ENCODE data around the gene RHO.
"Not testable (repeated sequence)": the region's sequence is repeated elsewhere in the genome, so short reads cannot be mapped to it uniquely, and the experiment has no call there.

The RHO gene

GRCh38 chr3:129533406-129533805 lies 5.0 kb downstream of the RHO start:
- H3K36me3 ChIP-seq (ENCODE audit: control insufficient read depth, insufficient read depth, low read length), result no peaks in the 10 kb centered on the region
- peaks cover 43% of the 10 kb centered on the region for H3K4me1 ChIP-seq (ENCODE audit: control insufficient read depth, insufficient read depth, low read length)
- H3K27ac ChIP-seq (ENCODE audit: low read depth, low read length), result no peak overlapping the region
- H3K27me3 ChIP-seq (ENCODE audit: control insufficient read depth, insufficient read depth, low read length), result no peaks in the 10 kb centered on the region
- no peak overlapping the region for H3K9ac ChIP-seq (ENCODE audit: low read length)
- H3K4me3 ChIP-seq (ENCODE audit: low read depth, low read length), result no peak overlapping the region
- H3K9me3 ChIP-seq (ENCODE audit: control insufficient read depth, insufficient read depth, low read depth, low read length), result no peaks in the 10 kb centered on the region; the same call in 1 of the 2 replicates

- no peaks in the 10 kb centered on the region; the same call in 1 of the 2 replicates for H3K9me3 ChIP-seq (ENCODE audit: control insufficient read depth, insufficient read depth, low read depth, low read length)
- peaks cover 47% of the 10 kb centered on the region for H3K4me1 ChIP-seq (ENCODE audit: control insufficient read depth, insufficient read depth, low read length)
- H3K36me3 ChIP-seq (ENCODE audit: control insufficient read depth, insufficient read depth, low read length), result no peaks in the 10 kb centered on the region
- no peak overlapping the region for H3K9ac ChIP-seq (ENCODE audit: low read length)
- no peak overlapping the region for H3K4me3 ChIP-seq (ENCODE audit: low read depth, low read length)
- no peaks in the 10 kb centered on the region for H3K27me3 ChIP-seq (ENCODE audit: control insufficient read depth, insufficient read depth, low read length)
- peak overlapping the region; percentile 0; the same call in 1 of the 2 replicates for H3K27ac ChIP-seq (ENCODE audit: low read depth, low read length)
Measured at GRCh38 chr3:129534428-129535027, 6.1 kb downstream of the RHO start.

- peak overlapping the region; percentile 2 for H3K9ac ChIP-seq (ENCODE audit: low read length)
- H3K27ac ChIP-seq (ENCODE audit: low read depth, low read length), result peak overlapping the region; percentile 0; the same call in 1 of the 2 replicates
- H3K9me3 ChIP-seq (ENCODE audit: control insufficient read depth, insufficient read depth, low read depth, low read length), result no peaks in the 10 kb centered on the region; the same call in 1 of the 2 replicates
- no peak overlapping the region for H3K4me3 ChIP-seq (ENCODE audit: low read depth, low read length)
- peaks cover 45% of the 10 kb centered on the region for H3K4me1 ChIP-seq (ENCODE audit: control insufficient read depth, insufficient read depth, low read length)
- no peaks in the 10 kb centered on the region for H3K36me3 ChIP-seq (ENCODE audit: control insufficient read depth, insufficient read depth, low read length)
- H3K27me3 ChIP-seq (ENCODE audit: control insufficient read depth, insufficient read depth, low read length), result no peaks in the 10 kb centered on the region
Measured at GRCh38 chr3:129535075-129535474, 6.6 kb downstream of the RHO start.

GRCh38 chr3:129536374-129536667 lies 7.9 kb downstream of the RHO start:
- H3K27me3 ChIP-seq (ENCODE audit: control insufficient read depth, insufficient read depth, low read length), result no peaks in the 10 kb centered on the region
- no peaks in the 10 kb centered on the region for H3K36me3 ChIP-seq (ENCODE audit: control insufficient read depth, insufficient read depth, low read length)
- no peak overlapping the region for H3K9ac ChIP-seq (ENCODE audit: low read length)
- no peak overlapping the region for H3K4me3 ChIP-seq (ENCODE audit: low read depth, low read length)
- peaks cover 34% of the 10 kb centered on the region for H3K4me1 ChIP-seq (ENCODE audit: control insufficient read depth, insufficient read depth, low read length)
- H3K27ac ChIP-seq (ENCODE audit: low read depth, low read length), result no peak overlapping the region
- no peaks in the 10 kb centered on the region; the same call in 1 of the 2 replicates for H3K9me3 ChIP-seq (ENCODE audit: control insufficient read depth, insufficient read depth, low read depth, low read length)

- no peaks in the 10 kb centered on the region for H3K27me3 ChIP-seq (ENCODE audit: control insufficient read depth, insufficient read depth, low read length)
- H3K9me3 ChIP-seq (ENCODE audit: control insufficient read depth, insufficient read depth, low read depth, low read length), result no peaks in the 10 kb centered on the region; the same call in 1 of the 2 replicates
- no peak overlapping the region for H3K27ac ChIP-seq (ENCODE audit: low read depth, low read length)
- peaks cover 34% of the 10 kb centered on the region for H3K4me1 ChIP-seq (ENCODE audit: control insufficient read depth, insufficient read depth, low read length)
- no peak overlapping the region for H3K9ac ChIP-seq (ENCODE audit: low read length)
- H3K4me3 ChIP-seq (ENCODE audit: low read depth, low read length), result no peak overlapping the region
- H3K36me3 ChIP-seq (ENCODE audit: control insufficient read depth, insufficient read depth, low read length), result no peaks in the 10 kb centered on the region
Measured at GRCh38 chr3:129536804-129537203, 8.4 kb downstream of the RHO start.

- no peak overlapping the region for H3K27ac ChIP-seq (ENCODE audit: low read depth, low read length)
- no peaks in the 10 kb centered on the region for H3K27me3 ChIP-seq (ENCODE audit: control insufficient read depth, insufficient read depth, low read length)
- H3K4me1 ChIP-seq (ENCODE audit: control insufficient read depth, insufficient read depth, low read length), result peaks cover 41% of the 10 kb centered on the region
- no peaks in the 10 kb centered on the region; the same call in 1 of the 2 replicates for H3K9me3 ChIP-seq (ENCODE audit: control insufficient read depth, insufficient read depth, low read depth, low read length)
- H3K36me3 ChIP-seq (ENCODE audit: control insufficient read depth, insufficient read depth, low read length), result no peaks in the 10 kb centered on the region
- no peak overlapping the region for H3K4me3 ChIP-seq (ENCODE audit: low read depth, low read length)
- no peak overlapping the region for H3K9ac ChIP-seq (ENCODE audit: low read length)
Measured at GRCh38 chr3:129539206-129539605, 10.8 kb downstream of the RHO start.

GRCh38 chr3:129540776-129541516 lies 12.5 kb downstream of the RHO start:
- Histone ChIP-seq H3K4me3 (ENCODE audit: low read depth, low read length) (no peak overlapping the region), H3K27ac (ENCODE audit: low read depth, low read length) (no peak overlapping the region), H3K36me3 (ENCODE audit: control insufficient read depth, insufficient read depth, low read length) (no peaks in the 10 kb centered on the region), H3K4me1 (ENCODE audit: control insufficient read depth, insufficient read depth, low read length) (peaks cover 31% of the 10 kb centered on the region), H3K9ac (ENCODE audit: low read length) (no peak overlapping the region), H3K9me3 (ENCODE audit: control insufficient read depth, insufficient read depth, low read depth, low read length) (no peaks in the 10 kb centered on the region), H3K27me3 (ENCODE audit: control insufficient read depth, insufficient read depth, low read length) (no peaks in the 10 kb centered on the region)

GRCh38 chr3:129542747-129543146 lies 14.3 kb downstream of the RHO start:
- no peak overlapping the region for H3K4me3 ChIP-seq (ENCODE audit: low read depth, low read length)
- no peaks in the 10 kb centered on the region for H3K27me3 ChIP-seq (ENCODE audit: control insufficient read depth, insufficient read depth, low read length)
- no peaks in the 10 kb centered on the region for H3K36me3 ChIP-seq (ENCODE audit: control insufficient read depth, insufficient read depth, low read length)
- no peak overlapping the region for H3K9ac ChIP-seq (ENCODE audit: low read length)
- H3K4me1 ChIP-seq (ENCODE audit: control insufficient read depth, insufficient read depth, low read length), result peaks cover 22% of the 10 kb centered on the region
- no peak overlapping the region for H3K27ac ChIP-seq (ENCODE audit: low read depth, low read length)
- H3K9me3 ChIP-seq (ENCODE audit: control insufficient read depth, insufficient read depth, low read depth, low read length), result no peaks in the 10 kb centered on the region

- Histone ChIP-seq H3K27ac (ENCODE audit: low read depth, low read length) (no peak within 1 kb of the TSS), H3K4me1 (ENCODE audit: control insufficient read depth, insufficient read depth, low read length) (peaks cover 22% of the 10 kb centered on the region), H3K36me3 (ENCODE audit: control insufficient read depth, insufficient read depth, low read length) (no peaks in the 10 kb centered on the region), H3K4me3 (ENCODE audit: low read depth, low read length) (no peak within 1 kb of the TSS), H3K9ac (ENCODE audit: low read length) (no peak within 1 kb of the TSS), H3K27me3 (ENCODE audit: control insufficient read depth, insufficient read depth, low read length) (no peaks in the 10 kb centered on the region), H3K9me3 (ENCODE audit: control insufficient read depth, insufficient read depth, low read depth, low read length) (no peaks in the 10 kb centered on the region)
Measured at GRCh38 chr3:129543156-129543790, 14.8 kb downstream of the RHO start, which contains the start of gene H1-8. H1-8 (plus strand) TSS chr3:129543175; CDS start chr3:129543219, 44 bp downstream.

- Histone ChIP-seq H3K4me3 (ENCODE audit: low read depth, low read length) (no peak overlapping the region), H3K9ac (ENCODE audit: low read length) (no peak overlapping the region), H3K27ac (ENCODE audit: low read depth, low read length) (no peak overlapping the region), H3K27me3 (ENCODE audit: control insufficient read depth, insufficient read depth, low read length) (no peaks in the 10 kb centered on the region), H3K4me1 (ENCODE audit: control insufficient read depth, insufficient read depth, low read length) (peaks cover 21% of the 10 kb centered on the region), H3K9me3 (ENCODE audit: control insufficient read depth, insufficient read depth, low read depth, low read length) (no peaks in the 10 kb centered on the region), H3K36me3 (ENCODE audit: control insufficient read depth, insufficient read depth, low read length) (no peaks in the 10 kb centered on the region)
Measured at GRCh38 chr3:129543999-129544398, 15.6 kb downstream of the RHO start.

- H3K27me3 ChIP-seq (ENCODE audit: control insufficient read depth, insufficient read depth, low read length); H3K4me3 ChIP-seq (ENCODE audit: low read depth, low read length); H3K9me3 ChIP-seq (ENCODE audit: control insufficient read depth, insufficient read depth, low read depth, low read length); H3K9ac ChIP-seq (ENCODE audit: low read length); H3K27ac ChIP-seq (ENCODE audit: low read depth, low read length); H3K36me3 ChIP-seq (ENCODE audit: control insufficient read depth, insufficient read depth, low read length): not testable (repeated sequence)
- H3K4me1 ChIP-seq (ENCODE audit: control insufficient read depth, insufficient read depth, low read length), result peaks cover 12% of the 10 kb centered on the region; the same call in 1 of the 2 replicates
Measured at GRCh38 chr3:129545951-129546350, 17.5 kb downstream of the RHO start.
